Measurements from ENCODE around the gene HIF3A. TPM values are rescaled to one million over a fixed set of nuclear protein-coding genes. Genes with fewer than 3 reads are reported as not detected.
"Not testable (repeated sequence)": the region's sequence is repeated elsewhere in the genome, so short reads cannot be mapped to it uniquely, and the experiment has no call there.

Gene HIF3A
- total RNA-seq, 1 experiment from 2014 or later: not detected

GRCh38 chr19:46373491-46374359 lies 76.9 kb downstream of the HIF3A start:
- peaks cover 2% of the 10 kb centered on the region; the same call in 1 of the 2 replicates for H3K36me3 ChIP-seq (ENCODE audit: control insufficient read depth, insufficient read depth, low read length)
- CTCF ChIA-PET: no interaction called here
- TF ChIP-seq POLR2AphosphoS5 (IDR thresholded peaks at IDR 0.05; ENCODE audit: low read depth, low read length) (no peak), REST (IDR thresholded peaks at IDR 0.05; ENCODE audit: insufficient read depth in 1 of 2, low read depth in 2 of 2, low read length in 1 of 2) (no peak), TCF7L2 (IDR thresholded peaks at IDR 0.05; ENCODE audit: low read depth, low read length) (no peak), SIN3A (IDR thresholded peaks at IDR 0.05; ENCODE audit: borderline replicate concordance, insufficient read depth, low read depth, low read length) (no peak)
- TF ChIP-seq, protein P1, sequence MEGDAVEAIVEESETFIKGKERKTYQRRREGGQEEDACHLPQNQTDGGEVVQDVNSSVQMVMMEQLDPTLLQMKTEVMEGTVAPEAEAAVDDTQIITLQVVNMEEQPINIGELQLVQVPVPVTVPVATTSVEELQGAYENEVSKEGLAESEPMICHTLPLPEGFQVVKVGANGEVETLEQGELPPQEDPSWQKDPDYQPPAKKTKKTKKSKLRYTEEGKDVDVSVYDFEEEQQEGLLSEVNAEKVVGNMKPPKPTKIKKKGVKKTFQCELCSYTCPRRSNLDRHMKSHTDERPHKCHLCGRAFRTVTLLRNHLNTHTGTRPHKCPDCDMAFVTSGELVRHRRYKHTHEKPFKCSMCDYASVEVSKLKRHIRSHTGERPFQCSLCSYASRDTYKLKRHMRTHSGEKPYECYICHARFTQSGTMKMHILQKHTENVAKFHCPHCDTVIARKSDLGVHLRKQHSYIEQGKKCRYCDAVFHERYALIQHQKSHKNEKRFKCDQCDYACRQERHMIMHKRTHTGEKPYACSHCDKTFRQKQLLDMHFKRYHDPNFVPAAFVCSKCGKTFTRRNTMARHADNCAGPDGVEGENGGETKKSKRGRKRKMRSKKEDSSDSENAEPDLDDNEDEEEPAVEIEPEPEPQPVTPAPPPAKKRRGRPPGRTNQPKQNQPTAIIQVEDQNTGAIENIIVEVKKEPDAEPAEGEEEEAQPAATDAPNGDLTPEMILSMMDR (IDR thresholded peaks at IDR 0.05): no peak
- no peak overlapping the region for H3K4me3 ChIP-seq (ENCODE audit: low read depth in 2 of 2, low read length in 2 of 2)
- BruUV-seq (replicated peaks): no TSS peak
- intact Hi-C loops (cut with micrococcal nuclease; ENCODE audit: unreplicated experiment) (no loop called here), in situ Hi-C loops (cut with HindIII; ENCODE audit: low pct_unique_long_range_greater_than_20kb, low sequenced_read_pairs) (no loop called here)
- peak; percentile 49 for ATAC-seq
- H3K27ac ChIP-seq (ENCODE audit: low read length): no peak overlapping the region
- POLR2A ChIA-PET: no interaction called here
- no peaks in the 10 kb centered on the region for H3K27me3 ChIP-seq (ENCODE audit: control insufficient read depth, insufficient read depth, low read length)
- no peaks in the 10 kb centered on the region for H3K9me3 ChIP-seq (ENCODE audit: control insufficient read depth, insufficient read depth, low read depth, low read length)
- no peaks in the 10 kb centered on the region; the same call in 1 of the 2 replicates for H3K4me1 ChIP-seq (ENCODE audit: control insufficient read depth, insufficient read depth, low read length)
- no peak for DNase-seq (ENCODE audit: low read depth, low spot score)

GRCh38 chr19:46374536-46375475 lies 78.0 kb downstream of the HIF3A start:
- H3K4me3 ChIP-seq (ENCODE audit: low read depth in 2 of 2, low read length in 2 of 2): no peak overlapping the region
- intact Hi-C loops (cut with micrococcal nuclease; ENCODE audit: unreplicated experiment): no loop called here
- in situ Hi-C loops (cut with HindIII; ENCODE audit: low pct_unique_long_range_greater_than_20kb, low sequenced_read_pairs): no loop called here
- DNase-seq (ENCODE audit: low read depth, low spot score): no peak
- no peak overlapping the region for H3K27ac ChIP-seq (ENCODE audit: low read length)
- H3K4me1 ChIP-seq (ENCODE audit: control insufficient read depth, insufficient read depth, low read length): no peaks in the 10 kb centered on the region; the same call in 1 of the 2 replicates
- peaks cover 2% of the 10 kb centered on the region; the same call in 1 of the 2 replicates for H3K36me3 ChIP-seq (ENCODE audit: control insufficient read depth, insufficient read depth, low read length)
- ChIA-PET CTCF (no interaction called here), POLR2A (no interaction called here)
- TF ChIP-seq, protein P1 (IDR thresholded peaks at IDR 0.05): no peak
- no peak for TF ChIP-seq TCF7L2 (IDR thresholded peaks at IDR 0.05; ENCODE audit: low read depth, low read length)
- TF ChIP-seq REST (IDR thresholded peaks at IDR 0.05; ENCODE audit: insufficient read depth in 1 of 2, low read depth in 2 of 2, low read length in 1 of 2): no peak
- no peak for TF ChIP-seq SIN3A (IDR thresholded peaks at IDR 0.05; ENCODE audit: borderline replicate concordance, insufficient read depth, low read depth, low read length)
- TF ChIP-seq POLR2AphosphoS5 (IDR thresholded peaks at IDR 0.05; ENCODE audit: low read depth, low read length): no peak
- BruUV-seq (replicated peaks): no TSS peak
- H3K9me3 ChIP-seq (ENCODE audit: control insufficient read depth, insufficient read depth, low read depth, low read length): no peaks in the 10 kb centered on the region
- no peaks in the 10 kb centered on the region for H3K27me3 ChIP-seq (ENCODE audit: control insufficient read depth, insufficient read depth, low read length)
- no peak for ATAC-seq

GRCh38 chr19:46375476-46376067 lies 78.7 kb downstream of the HIF3A start:
- ATAC-seq; H3K4me1 ChIP-seq (ENCODE audit: control insufficient read depth, insufficient read depth, low read length); CTCF ChIA-PET; intact Hi-C loops (cut with micrococcal nuclease; ENCODE audit: unreplicated experiment); BruUV-seq (replicated peaks); H3K4me3 ChIP-seq (ENCODE audit: low read depth in 2 of 2, low read length in 2 of 2); H3K27me3 ChIP-seq (ENCODE audit: control insufficient read depth, insufficient read depth, low read length); in situ Hi-C loops (cut with HindIII; ENCODE audit: low pct_unique_long_range_greater_than_20kb, low sequenced_read_pairs); H3K9me3 ChIP-seq (ENCODE audit: control insufficient read depth, insufficient read depth, low read depth, low read length); H3K27ac ChIP-seq (ENCODE audit: low read length); DNase-seq (ENCODE audit: low read depth, low spot score); H3K36me3 ChIP-seq (ENCODE audit: control insufficient read depth, insufficient read depth, low read length); POLR2A ChIA-PET: not testable (repeated sequence)
